ENCODE results near the gene SAMD13.

DNA sequence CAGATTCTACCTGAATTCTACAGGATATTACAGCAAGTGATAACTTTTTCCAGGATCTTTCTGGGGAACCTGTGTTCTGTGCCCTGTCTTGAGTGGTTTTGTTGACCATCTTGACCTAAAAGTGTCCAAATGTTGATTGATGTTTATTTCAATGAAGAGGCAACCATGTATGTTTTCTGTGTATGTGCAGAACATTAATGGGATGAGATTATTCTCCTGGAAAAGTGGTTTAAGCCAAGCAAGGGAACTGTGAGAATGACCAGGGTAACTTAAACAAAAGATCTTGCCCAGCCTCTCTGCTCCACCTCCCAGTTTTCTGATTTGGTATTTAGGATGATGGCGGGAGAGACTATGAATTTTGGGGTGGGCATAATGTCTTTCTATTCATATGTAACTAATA lies 1.0 kb upstream of the SAMD13 start:
- no peak for TF ChIP-seq CTCF (IDR thresholded peaks at IDR 0.05)
- no peak for TF ChIP-seq POLR2A (IDR thresholded peaks at IDR 0.05)

Data from upper lobe of left lung (tissue), 4 donors.